Retinal pigment epithelial cell (primary cell): Measurements from ENCODE around the gene PRMT9.

Experiments
- DNase-seq: peaks from one replicate; pipeline ENCODE4 v3.0.0-alpha.2; 2010; ENCODE audit warnings: low read depth
- H3K4me3 ChIP-seq: 2 replicates; pipeline ENCODE4 v1.5.1; 2011; ENCODE audit warnings: mild to moderate bottlenecking, low read length, control low read depth, moderate library complexity
- TF ChIP-seq, protein P1 (sequence below): conservative IDR thresholded peaks from 2 replicates; pipeline ENCODE4 v1.5.1; 2011; ENCODE audit warnings: low read depth, low read length, control low read depth, inconsistent platforms

PRMT9 gene

DNA sequence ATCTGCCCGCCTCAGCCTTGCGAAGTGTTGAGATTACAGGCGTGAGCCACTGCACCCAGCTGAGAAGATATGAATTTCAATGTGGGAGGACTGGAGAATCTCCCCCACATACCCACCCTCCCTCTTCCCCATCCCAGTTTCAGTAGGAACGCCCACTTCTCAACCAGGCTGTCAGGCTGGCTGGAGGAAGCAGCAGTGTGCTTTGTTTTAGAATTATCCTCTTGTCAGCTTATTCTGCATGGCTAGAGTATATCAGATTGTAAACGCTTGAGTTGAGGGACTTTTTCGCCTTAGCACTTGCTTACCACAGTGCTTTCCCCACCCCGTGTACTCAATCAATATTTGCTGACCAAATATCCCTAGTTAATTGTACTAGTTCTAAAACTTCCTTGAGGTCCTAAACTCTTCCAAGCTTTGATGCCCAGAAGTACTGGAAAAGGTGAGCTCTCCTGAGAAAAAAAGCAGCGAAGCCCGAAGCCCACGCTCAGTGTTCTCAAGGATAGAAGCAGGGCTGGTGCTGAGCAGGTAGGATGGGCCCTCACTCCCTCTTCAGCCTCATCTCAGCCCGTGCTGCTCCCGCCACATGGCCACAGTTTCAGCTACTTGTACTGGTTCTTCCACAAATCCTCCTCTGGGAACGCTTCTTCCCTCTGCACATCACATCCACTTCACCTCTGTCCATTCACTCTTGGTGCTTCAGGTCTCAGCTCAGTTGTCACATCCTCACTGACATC lies 40.7 kb upstream of the PRMT9 start:
- TF ChIP-seq, protein P1, sequence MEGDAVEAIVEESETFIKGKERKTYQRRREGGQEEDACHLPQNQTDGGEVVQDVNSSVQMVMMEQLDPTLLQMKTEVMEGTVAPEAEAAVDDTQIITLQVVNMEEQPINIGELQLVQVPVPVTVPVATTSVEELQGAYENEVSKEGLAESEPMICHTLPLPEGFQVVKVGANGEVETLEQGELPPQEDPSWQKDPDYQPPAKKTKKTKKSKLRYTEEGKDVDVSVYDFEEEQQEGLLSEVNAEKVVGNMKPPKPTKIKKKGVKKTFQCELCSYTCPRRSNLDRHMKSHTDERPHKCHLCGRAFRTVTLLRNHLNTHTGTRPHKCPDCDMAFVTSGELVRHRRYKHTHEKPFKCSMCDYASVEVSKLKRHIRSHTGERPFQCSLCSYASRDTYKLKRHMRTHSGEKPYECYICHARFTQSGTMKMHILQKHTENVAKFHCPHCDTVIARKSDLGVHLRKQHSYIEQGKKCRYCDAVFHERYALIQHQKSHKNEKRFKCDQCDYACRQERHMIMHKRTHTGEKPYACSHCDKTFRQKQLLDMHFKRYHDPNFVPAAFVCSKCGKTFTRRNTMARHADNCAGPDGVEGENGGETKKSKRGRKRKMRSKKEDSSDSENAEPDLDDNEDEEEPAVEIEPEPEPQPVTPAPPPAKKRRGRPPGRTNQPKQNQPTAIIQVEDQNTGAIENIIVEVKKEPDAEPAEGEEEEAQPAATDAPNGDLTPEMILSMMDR = no peak
- no peak for DNase-seq
- H3K4me3 ChIP-seq = no peak overlapping the region

DNA sequence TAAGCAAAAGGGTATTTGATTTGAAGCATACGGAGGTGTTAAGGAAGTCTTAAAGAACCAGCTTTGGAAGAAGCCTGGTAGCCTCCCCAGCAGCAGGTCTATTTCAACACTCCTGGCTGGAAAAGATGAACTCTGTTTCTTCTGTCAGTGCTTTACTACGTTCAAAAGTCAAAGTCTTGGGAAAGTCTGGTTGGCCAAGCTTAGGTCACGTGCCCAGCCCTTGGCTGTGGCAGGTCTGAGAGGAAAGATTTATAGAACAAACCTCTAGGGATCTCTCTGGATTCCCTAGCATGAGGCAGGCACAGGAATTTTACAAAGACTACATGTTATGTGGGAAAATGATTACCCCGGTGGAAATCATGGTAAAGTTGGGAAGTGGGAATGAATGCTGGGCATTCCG lies 39.4 kb upstream of the PRMT9 start:
- H3K4me3 ChIP-seq = no peak overlapping the region
- DNase-seq = no peak
- TF ChIP-seq, protein P1 = no peak

DNA sequence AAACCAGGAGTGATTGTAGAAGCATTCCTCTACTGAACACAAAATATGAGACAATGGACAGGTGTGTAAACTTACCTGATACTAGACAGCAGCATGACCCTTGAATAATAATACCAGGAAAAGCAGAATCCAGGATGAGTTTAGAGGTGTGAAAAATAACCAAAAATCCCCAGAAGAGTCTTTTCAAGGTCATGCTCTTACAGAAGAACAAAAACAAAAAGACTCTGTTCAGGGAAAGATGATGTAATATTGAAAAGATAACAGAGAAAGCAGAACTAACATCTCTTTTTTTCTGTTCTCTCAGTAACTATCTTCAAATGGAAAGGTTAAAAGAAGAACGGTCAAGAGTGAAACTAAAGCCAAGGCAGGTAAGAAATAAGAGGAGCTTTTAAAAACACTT lies 33.9 kb upstream of the PRMT9 start:
- TF ChIP-seq, protein P1 = no peak
- no peak overlapping the region for H3K4me3 ChIP-seq
- DNase-seq = no peak

DNA sequence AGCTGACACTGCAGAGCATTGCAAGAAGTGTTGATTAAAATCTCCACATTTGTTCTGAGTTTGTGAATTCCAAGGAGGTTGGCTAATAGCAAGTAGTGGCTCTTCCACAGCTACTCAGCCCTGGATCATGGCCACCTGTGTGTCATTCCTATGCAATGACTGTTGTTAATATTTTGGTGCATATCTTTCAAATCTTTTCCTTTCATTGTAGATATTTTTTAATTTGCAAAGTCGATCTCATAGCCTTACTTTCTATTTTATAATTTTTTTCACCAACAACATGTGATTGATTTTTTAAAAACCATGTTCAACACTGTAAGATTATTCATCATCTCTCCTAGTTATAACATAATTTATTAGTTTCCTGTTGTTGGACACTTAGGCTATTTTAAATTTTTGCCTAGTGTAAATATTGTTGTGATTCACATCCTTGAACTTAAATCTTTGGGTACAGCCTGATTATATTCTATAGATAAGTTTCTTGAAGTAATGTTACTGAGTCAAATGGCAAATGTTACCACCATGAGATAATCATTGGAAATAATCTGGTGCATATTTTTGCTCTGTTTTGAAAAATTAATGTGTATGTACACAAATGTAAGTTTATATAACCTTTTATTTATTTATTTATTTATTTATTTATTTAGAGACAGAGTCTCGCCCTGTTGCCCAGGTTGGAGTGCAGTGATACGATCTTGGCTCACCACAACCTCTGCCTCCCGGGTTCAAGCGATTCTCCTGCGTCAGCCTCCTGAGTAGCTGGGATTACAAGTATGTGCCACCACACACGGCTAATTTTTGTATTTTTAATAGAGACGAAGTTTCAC lies 30.8 kb upstream of the PRMT9 start:
- TF ChIP-seq, protein P1 = no peak
- no peak overlapping the region for H3K4me3 ChIP-seq

DNA sequence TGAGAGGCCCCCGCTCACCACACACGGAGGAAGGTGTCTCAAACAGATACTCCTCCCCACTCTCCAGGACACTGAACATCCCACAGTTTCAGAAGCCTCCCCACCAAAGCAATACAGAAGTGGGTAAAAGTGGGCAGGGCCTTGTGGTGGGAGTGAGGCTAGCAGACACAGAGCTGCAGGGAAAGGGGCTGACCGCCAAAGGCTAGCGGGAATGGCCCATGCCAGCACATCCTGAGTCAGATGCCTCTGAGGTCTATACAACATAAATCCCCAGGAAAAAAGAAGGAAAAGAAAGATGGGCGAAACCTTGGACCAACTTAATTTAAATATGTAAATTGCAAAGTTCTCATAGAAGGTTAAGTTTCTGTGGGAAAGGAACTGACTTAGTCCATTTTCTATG lies 26.0 kb upstream of the PRMT9 start:
- no peak overlapping the region for H3K4me3 ChIP-seq
- TF ChIP-seq, protein P1 = no peak
- DNase-seq = no peak

More for the DNA sequence above, 30.8 kb upstream of the PRMT9 start:
- peak; percentile 75 for DNase-seq

DNA sequence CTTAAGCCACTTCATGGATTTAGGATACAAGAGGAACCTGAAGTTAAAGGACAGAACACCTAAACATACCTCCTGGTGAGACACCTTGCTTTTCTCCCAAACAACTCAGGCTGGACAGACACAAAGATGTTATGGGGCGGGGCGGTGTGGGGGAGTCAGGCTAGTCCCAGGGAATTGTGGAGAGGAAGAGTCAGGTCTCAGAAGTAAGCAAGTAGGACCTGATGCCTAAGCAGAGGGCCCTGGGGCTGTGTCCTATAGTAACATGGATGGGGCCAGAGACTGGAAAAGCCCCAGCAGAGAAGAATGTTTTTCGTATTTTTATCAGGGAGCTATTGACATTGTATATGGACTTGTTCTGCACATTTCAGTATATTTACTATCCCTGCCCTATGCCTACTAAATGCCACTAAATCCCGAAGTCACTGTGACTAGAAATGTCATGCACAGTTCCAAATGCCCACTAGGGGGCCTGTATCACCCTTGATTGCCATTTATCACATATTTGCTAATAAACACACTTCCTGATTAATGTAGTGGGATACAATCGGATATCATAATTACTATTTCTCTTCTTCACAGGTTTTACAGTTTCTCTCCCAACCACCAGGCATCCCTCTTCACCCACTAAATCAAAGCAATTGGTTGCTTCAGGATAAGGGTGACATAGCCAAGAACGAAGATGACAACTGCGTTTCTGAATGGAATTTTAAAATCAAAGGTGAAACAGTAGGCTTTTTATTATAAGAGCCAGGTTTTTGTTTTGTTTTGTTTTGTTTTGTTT lies 24.1 kb upstream of the PRMT9 start:
- DNase-seq = no peak
- H3K4me3 ChIP-seq = no peak overlapping the region
- TF ChIP-seq, protein P1 = peak; percentile 85
